K562 (cell line): Measurements from ENCODE around the gene PRPS2. TPM values are rescaled to one million over a fixed set of nuclear protein-coding genes. Genes with fewer than 3 reads are reported as not detected.

Experiments
- CHD7 ChIP-seq: fragments of 200-600 bp; sonication (generic); IDR thresholded peaks from one replicate; pipeline ENCODE4 v1.6.1; 2012; ENCODE audit warnings: mild to moderate bottlenecking, low read depth, low read length, inconsistent platforms
- MGA ChIP-seq: fragments of 450-650 bp; IDR thresholded peaks from 2 replicates; pipeline ENCODE4 v1.6.1; 2016; ENCODE audit warnings: mild to moderate bottlenecking, moderate library complexity
- polyA plus RNA-seq, 8 experiments: library from polyadenylated mRNA; depleted of rRNA in 4 of 8; stranded (reverse) in 5 of 8; unstranded in 3 of 8; fragments of >200 nt; fragmentation: Nextera tagmentation in 2 of 8; fragmentation: Illumina TruSeq in 1 of 8; extraction: Ambion mirVana in 2 of 8; extraction: Trizol in 1 of 8; gene quantifications; 2 replicates each; pipeline versions ENCODE4 v1.2.1 to v1.2.3, GENCODE V29; 2011 to 2014; ENCODE audit warnings: inconsistent platforms in 1 of 8, missing spikeins in 1 of 8
- total RNA-seq, 7 experiments: library from RNA; depleted of rRNA in 6 of 7; stranded (reverse); fragments of >200 nt in 6 of 7; fragmentation: Illumina TruSeq in 2 of 7; extraction: Trizol in 2 of 7; gene quantifications; 2 replicates each; pipeline versions ENCODE4 v1.2.1 to v1.2.3, GENCODE V29; 2011 to 2021; ENCODE audit warnings: low replicate concordance in 1 of 7

Gene PRPS2
- total and polyA plus RNA-seq, 9 of the 15 experiments (the other 6 are each of a cell fraction or from before 2014, with no cell fraction given): 50.3 to 85.0 (median 62.1) TPM

GRCh38 chrX:12825801-12826200 is 34.6 kb downstream of the PRPS2 start (continued):
- TF ChIP-seq MGA (no peak), CHD7 (no peak)
